ENCODE results near the gene HLA-A.

GRCh38 chr6:29935273-29935955, 6.9 kb upstream of the HLA-A start:
- no peak for TF ChIP-seq CTCF (IDR thresholded peaks at IDR 0.05)
- TF ChIP-seq POLR2AphosphoS5 (IDR thresholded peaks at IDR 0.05), result no peak

Measured in esophagus muscularis mucosa (tissue), 3 donors.